B cell (primary cell): Measurements from ENCODE around the gene RNF223. TPM values are rescaled to one million over a fixed set of nuclear protein-coding genes. Genes with fewer than 3 reads are reported as not detected.
A peak's percentile ranks its signal among the peaks of the same experiment; 100 is the strongest.

Experiments
- ATAC-seq: fragments of 200-7000 bp; cut with Tn5 transposase; one replicate; pipeline ENCODE4 v1.10.0; 2021; ENCODE audit warnings: low read depth, mild to moderate bottlenecking, moderate number of reproducible peaks, moderate library complexity
- CTCF ChIA-PET: fragments of 350-600 bp; sonication (Branson Sonifier 250); formaldehyde crosslinking; loops from one replicate; lab custom pipeline; 2021; ENCODE audit warnings: antibody characterized with exemption, inconsistent platforms; lab: Charles Lee
- POLR2A ChIA-PET: fragments of 350-600 bp; sonication (Branson Sonifier 250); formaldehyde crosslinking; loops from one replicate; lab custom pipeline; 2021; ENCODE audit warnings: antibody characterized with exemption; lab: Charles Lee
- DNase-seq: peaks from one replicate; pipeline ENCODE4 v3.0.0; 2013
- H2AFZ ChIP-seq: 2 replicates; pipeline ENCODE4 v1.6.1; 2012; ENCODE audit warnings: mild to moderate bottlenecking, low read depth, low read length; ENCODE audit not compliant: insufficient read depth, poor library complexity, severe bottlenecking
- H3K27ac ChIP-seq, 2 donors: 1 replicate in 1 of 2; 2 replicates in 1 of 2; pipeline ENCODE4 v1.5.1; 2012 to 2013; ENCODE audit warnings: low read length in 2 of 2, mild to moderate bottlenecking in 2 of 2, moderate library complexity in 1 of 2
- H3K27me3 ChIP-seq, 4 experiments: fragments of 200-600 bp in 1 of 4; sonication (generic) in 1 of 4; replicated peaks in 1 of 4; 1 replicate in 2 of 4; 2 replicates in 2 of 4; pipeline versions ENCODE4 v1.6.1 to v1.7.0; 2013 to 2016; ENCODE audit warnings: low read length in 3 of 4, mild to moderate bottlenecking in 2 of 4, mixed read lengths in 1 of 4, moderate library complexity in 1 of 4; ENCODE audit not compliant: insufficient read depth in 4 of 4, control insufficient read depth in 3 of 4; ENCODE audit errors: control extremely low read depth in 1 of 4
- H3K36me3 ChIP-seq, 2 experiments: replicated peaks in 1 of 2; 1 replicate in 1 of 2; 2 replicates in 1 of 2; pipeline versions ENCODE4 v1.6.1 to v1.7.1; 2013; ENCODE audit warnings: low read length in 1 of 2; ENCODE audit not compliant: insufficient read depth in 2 of 2, control insufficient read depth in 1 of 2; ENCODE audit errors: control extremely low read depth in 1 of 2, extremely low read depth in 1 of 2
- H3K4me1 ChIP-seq, 2 donors: fragments of 200-600 bp in 1 of 2; sonication (generic) in 1 of 2; 1 replicate in 1 of 2; 2 replicates in 1 of 2; pipeline versions ENCODE4 v1.5.1 to v1.6.1; 2013 to 2017; ENCODE audit warnings: low read length in 2 of 2; ENCODE audit not compliant: control insufficient read depth in 2 of 2, insufficient read depth in 2 of 2
- H3K4me2 ChIP-seq: replicated peaks from 2 replicates; pipeline ENCODE3; 2012; ENCODE audit warnings: mild to moderate bottlenecking, low read depth, low read length; ENCODE audit not compliant: poor library complexity, severe bottlenecking
- H3K4me3 ChIP-seq, 5 experiments: fragments of 200-600 bp in 1 of 5; sonication (generic) in 1 of 5; 1 replicate in 3 of 5; 2 replicates in 2 of 5; pipeline versions ENCODE4 v1.5.1 to v1.7.0; 2011 to 2016; ENCODE audit warnings: low read length in 4 of 5, mild to moderate bottlenecking in 4 of 5, low read depth in 2 of 5, control low read depth in 1 of 5, moderate library complexity in 1 of 5; ENCODE audit not compliant: insufficient read depth in 1 of 5; ENCODE audit errors: control extremely low read depth in 1 of 5, extremely low read depth in 1 of 5
- H3K79me2 ChIP-seq: fragments of 200-600 bp; sonication (generic); one replicate; pipeline ENCODE4 v1.6.0; 2016; ENCODE audit warnings: low read length; ENCODE audit not compliant: control insufficient read depth, insufficient read depth
- H3K9ac ChIP-seq: fragments of 200-600 bp; sonication (generic); 2 replicates; pipeline ENCODE4 v1.6.1; 2017; ENCODE audit warnings: mild to moderate bottlenecking, low read length, moderate library complexity
- H3K9me3 ChIP-seq, 3 donors: one replicate each; pipeline versions ENCODE4 v1.6.1 to v1.7.1; 2013; ENCODE audit warnings: low read length in 2 of 3; ENCODE audit not compliant: control insufficient read depth in 2 of 3, insufficient read depth in 1 of 3; ENCODE audit errors: control extremely low read depth in 1 of 3
- H4K20me1 ChIP-seq: 2 replicates; pipeline ENCODE4 v1.6.0; 2012; ENCODE audit warnings: mild to moderate bottlenecking, low read length; ENCODE audit not compliant: insufficient read depth, control insufficient read depth, poor library complexity, severe bottlenecking
- H3K27ac Mint-ChIP-seq: one replicate; pipeline ENCODE4 v1.8.0; 2021; ENCODE audit warnings: mixed read lengths
- H3K27me3 Mint-ChIP-seq: one replicate; pipeline ENCODE4 v1.8.0; 2021; ENCODE audit warnings: mixed read lengths
- H3K4me1 Mint-ChIP-seq: one replicate; pipeline ENCODE4 v1.8.0; 2021; ENCODE audit warnings: mixed read lengths
- H3K4me3 Mint-ChIP-seq: one replicate; pipeline ENCODE4 v1.8.0; 2021; ENCODE audit warnings: mixed read lengths
- H3K9me3 Mint-ChIP-seq: one replicate; pipeline ENCODE4 v1.8.0; 2022; ENCODE audit warnings: mixed read lengths; ENCODE audit not compliant: insufficient read depth
- EZH2 ChIP-seq: IDR thresholded peaks from 2 replicates; pipeline ENCODE4 v1.6.1; 2012; ENCODE audit warnings: borderline replicate concordance, low read depth, mild to moderate bottlenecking, moderate library complexity, low read length; ENCODE audit not compliant: insufficient read depth, poor library complexity, severe bottlenecking
- WGBS: methylation state at CpG from one replicate; pipeline ENCODE4 v1.1.5; 2013; ENCODE audit warnings: missing lambda C conversion rate; ENCODE audit not compliant: insufficient coverage; 5-methylcytosine and 5-hydroxymethylcytosine counted together
- intact Hi-C: fragments of 100-400 bp; cut with micrococcal nuclease; formaldehyde crosslinking; loops from one replicate; pipeline ENCODE4 v1.10.0; 2022
- polyA plus RNA-seq: library from polyadenylated mRNA; depleted of rRNA; stranded (reverse); fragments of >200 nt; gene quantifications from 2 replicates; pipeline ENCODE4 v1.2.3, GENCODE V29; 2012
- total RNA-seq, 2 donors: library from RNA; stranded (reverse); fragments of 120-200 nt in 1 of 2; gene quantifications; 1 replicate in 1 of 2; 2 replicates in 1 of 2; pipeline versions ENCODE4 v1.2.3 to v1.2.4, GENCODE V29; 2013 to 2022
- TF ChIP-seq, protein P1 (sequence below): fragments of 200-600 bp; IDR thresholded peaks from one replicate; pipeline ENCODE4 v1.8.0; 2022; ENCODE audit warnings: antibody characterized with exemption, mild to moderate bottlenecking

RNF223 gene
- total and polyA plus RNA-seq, 2 donors (not counting 1 experiment from before 2014, with no cell fraction given), result not detected

GRCh38 chr1:1035291-1035943, 38.7 kb downstream of the RNF223 start:
- ChIA-PET POLR2A (no interaction called here), CTCF (interaction anchor here (5.0 kb wide), 1 partner anchor 256 kb away, joined by 26 read pairs; no protein-coding TSS in a partner anchor)
- Histone ChIP-seq H3K27me3 (peaks cover 0 to 55% (median 13%) of the 10 kb centered on the region in 4 experiments), H3K36me3 (peaks cover 0 to 2% of the 10 kb centered on the region in 2 experiments), H3K4me3 (no peak overlapping the region), H3K27ac (no peak overlapping the region), H3K4me2 (no peak overlapping the region), H3K4me1 (peaks cover 52 to 53% of the 10 kb centered on the region in 2 donors), H3K79me2 (no peaks in the 10 kb centered on the region), H3K9ac (no peak overlapping the region), H4K20me1 (peaks cover 11% of the 10 kb centered on the region), H3K9me3 (peaks cover 0 to 3% (median 0%) of the 10 kb centered on the region in 3 donors), H2AFZ (no peak overlapping the region)
- no peak for TF ChIP-seq EZH2
- TF ChIP-seq, protein P1, sequence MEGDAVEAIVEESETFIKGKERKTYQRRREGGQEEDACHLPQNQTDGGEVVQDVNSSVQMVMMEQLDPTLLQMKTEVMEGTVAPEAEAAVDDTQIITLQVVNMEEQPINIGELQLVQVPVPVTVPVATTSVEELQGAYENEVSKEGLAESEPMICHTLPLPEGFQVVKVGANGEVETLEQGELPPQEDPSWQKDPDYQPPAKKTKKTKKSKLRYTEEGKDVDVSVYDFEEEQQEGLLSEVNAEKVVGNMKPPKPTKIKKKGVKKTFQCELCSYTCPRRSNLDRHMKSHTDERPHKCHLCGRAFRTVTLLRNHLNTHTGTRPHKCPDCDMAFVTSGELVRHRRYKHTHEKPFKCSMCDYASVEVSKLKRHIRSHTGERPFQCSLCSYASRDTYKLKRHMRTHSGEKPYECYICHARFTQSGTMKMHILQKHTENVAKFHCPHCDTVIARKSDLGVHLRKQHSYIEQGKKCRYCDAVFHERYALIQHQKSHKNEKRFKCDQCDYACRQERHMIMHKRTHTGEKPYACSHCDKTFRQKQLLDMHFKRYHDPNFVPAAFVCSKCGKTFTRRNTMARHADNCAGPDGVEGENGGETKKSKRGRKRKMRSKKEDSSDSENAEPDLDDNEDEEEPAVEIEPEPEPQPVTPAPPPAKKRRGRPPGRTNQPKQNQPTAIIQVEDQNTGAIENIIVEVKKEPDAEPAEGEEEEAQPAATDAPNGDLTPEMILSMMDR, result no peak
- Mint-ChIP-seq H3K4me3 (peak overlapping the region; percentile 26), H3K9me3 (no peaks in the 10 kb centered on the region), H3K27ac (peak overlapping the region; percentile 61), H3K4me1 (peaks cover 43% of the 10 kb centered on the region), H3K27me3 (peaks cover 21% of the 10 kb centered on the region)
- 89% methylated on average over 19 of the region's 19 CpGs for WGBS
- intact Hi-C loops, result loop anchor here (10.0 kb wide), 2 partner anchors 169 to 199 kb away; partner anchors contain the start of genes B3GALT6, SDF4 and TNFRSF18
- ATAC-seq (no peak), DNase-seq (peak; percentile 37)

DNA sequence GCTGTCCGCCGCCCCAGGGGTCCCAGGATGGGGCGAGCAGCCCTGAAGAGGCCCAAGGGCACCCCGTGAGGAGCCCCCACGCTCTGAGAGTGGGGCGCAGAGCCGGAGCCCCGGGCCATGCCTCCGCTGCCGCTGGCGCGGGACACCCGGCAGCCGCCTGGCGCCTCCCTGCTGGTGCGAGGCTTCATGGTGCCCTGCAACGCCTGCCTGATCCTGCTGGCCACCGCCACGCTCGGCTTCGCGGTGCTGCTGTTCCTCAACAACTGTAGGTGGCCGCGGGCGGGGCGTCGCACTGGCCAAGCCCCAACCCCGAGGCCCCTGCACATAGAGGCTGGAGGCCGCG, 39.7 kb downstream of the RNF223 start:
- Mint-ChIP-seq H3K4me1 (peaks cover 36% of the 10 kb centered on the region), H3K27ac (peak overlapping the region; percentile 65), H3K27me3 (peaks cover 17% of the 10 kb centered on the region), H3K9me3 (no peaks in the 10 kb centered on the region), H3K4me3 (peak overlapping the region; percentile 78)
- H3K79me2 ChIP-seq, result no peaks in the 10 kb centered on the region
- H3K4me1 ChIP-seq, result peaks cover 42 to 43% of the 10 kb centered on the region in 2 donors
- peak overlapping the region; percentile 88 for H3K4me2 ChIP-seq
- ChIA-PET CTCF (interaction anchor here (1.6 to 5.0 kb wide), 3 partner anchors 25 to 257 kb away, joined by 7 to 28 read pairs (median 26); no protein-coding TSS in a partner anchor), POLR2A (interaction anchor here (2.3 kb wide), 1 partner anchor 29 kb away, joined by 27 read pairs; no protein-coding TSS in a partner anchor)
- H3K36me3 ChIP-seq, result peaks cover 0 to 2% of the 10 kb centered on the region in 2 experiments
- peaks cover 0 to 3% (median 0%) of the 10 kb centered on the region in 3 donors for H3K9me3 ChIP-seq
- H3K27me3 ChIP-seq, result peaks cover 0 to 45% (median 9%) of the 10 kb centered on the region in 4 experiments
- H3K4me3 ChIP-seq, result peak overlapping the region in 3 of 5 experiments; percentile 9 to 48 (median 42)
- H3K27ac ChIP-seq, result no peak overlapping the region
- DNase-seq, result peak; percentile 51
- 25% methylated on average over 30 of the region's 30 CpGs for WGBS
- H3K9ac ChIP-seq, result peak overlapping the region; percentile 52
- H2AFZ ChIP-seq, result peak overlapping the region; percentile 50
- intact Hi-C loops, result loop anchor here (5.0 to 10.0 kb wide), 3 partner anchors 170 to 273 kb away; partner anchors contain the start of genes ACAP3, B3GALT6, PUSL1 and SDF4
- ATAC-seq, result no peak
- H4K20me1 ChIP-seq, result peaks cover 3% of the 10 kb centered on the region
- TF ChIP-seq, protein P1, result no peak
- no peak for TF ChIP-seq EZH2
